ENCODE measurements around the gene ADORA1. TPM values are rescaled to one million over a fixed set of nuclear protein-coding genes. Genes with fewer than 3 reads are reported as not detected.

The ADORA1 gene
- polyA plus RNA-seq, 1 donor (not counting 4 experiments of a cell fraction or from before 2014, with no cell fraction given): 0.09 TPM

DNA sequence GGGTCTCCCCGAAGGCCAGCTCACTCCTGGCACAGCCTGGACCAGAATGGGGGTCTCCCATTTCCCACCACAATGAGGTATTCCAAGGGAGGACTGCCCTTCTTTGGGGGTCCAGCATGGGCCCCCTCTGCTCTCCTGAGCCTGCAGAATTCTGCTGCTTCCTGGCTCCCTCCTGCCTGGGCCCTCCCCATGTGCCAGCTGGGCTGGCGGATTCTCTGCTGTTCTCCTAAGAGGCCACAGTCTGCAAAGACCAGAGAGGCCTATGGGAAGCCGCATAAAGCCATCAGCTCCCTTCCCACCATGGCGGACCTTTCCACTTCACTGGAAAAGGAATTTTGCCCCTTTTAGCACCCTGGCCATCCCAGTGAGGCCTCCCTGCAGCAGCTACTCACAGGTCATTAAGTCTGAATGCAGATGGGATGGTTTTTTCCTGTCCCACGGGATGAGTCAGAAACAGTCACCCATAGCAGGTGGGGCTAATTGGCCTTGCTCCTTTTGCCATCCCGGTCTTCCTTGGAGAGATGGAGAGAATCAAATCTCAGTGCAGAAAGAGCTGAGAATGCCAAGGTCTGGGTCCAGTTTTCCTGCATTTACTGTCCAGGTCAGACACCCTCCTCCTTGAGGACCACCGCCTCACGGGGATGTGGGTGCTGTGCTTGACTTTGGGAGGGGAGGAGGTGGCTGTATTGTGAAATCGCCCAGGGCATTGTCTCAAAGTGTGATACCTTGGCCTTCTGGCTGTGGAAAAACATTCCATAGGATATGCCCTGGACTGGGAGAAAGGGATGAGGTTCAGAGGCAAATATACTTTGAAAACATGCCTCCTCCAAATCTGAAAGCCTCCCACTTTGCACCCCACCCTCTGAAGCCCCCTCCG is 24.9 kb downstream of the ADORA1 start:
- H3K4me1 ChIP-seq (ENCODE audit: control insufficient read depth, extremely low read depth, insufficient read depth, low read length): peaks cover 19% of the 10 kb centered on the region
- H4K20me1 ChIP-seq (ENCODE audit: control insufficient read depth, extremely low read depth, insufficient read depth, low read length): no peaks in the 10 kb centered on the region
- no peaks in the 10 kb centered on the region for H3K36me3 ChIP-seq (ENCODE audit: control insufficient read depth in 2 of 2, extremely low read depth in 1 of 2, insufficient read depth in 2 of 2, low read length in 2 of 2)
- no peak for DNase-seq (ENCODE audit: low read depth, low spot score)
- H3K79me2 ChIP-seq (ENCODE audit: control insufficient read depth, insufficient read depth, low read length): no peaks in the 10 kb centered on the region
- H3K4me2 ChIP-seq (ENCODE audit: control insufficient read depth, extremely low read depth, insufficient read depth, low read depth, low read length): no peak overlapping the region
- no peaks in the 10 kb centered on the region for H3K9me1 ChIP-seq (ENCODE audit: control insufficient read depth, extremely low read depth, insufficient read depth, low read length)
- no peak overlapping the region for H2AFZ ChIP-seq (ENCODE audit: control insufficient read depth, low read length)
- no peak overlapping the region for H3K9ac ChIP-seq (ENCODE audit: control insufficient read depth, extremely low read depth, insufficient read depth, low read length)
- TF ChIP-seq EZH2 (IDR thresholded peaks at IDR 0.05; ENCODE audit: low read length): no peak
- TF ChIP-seq, protein P1, sequence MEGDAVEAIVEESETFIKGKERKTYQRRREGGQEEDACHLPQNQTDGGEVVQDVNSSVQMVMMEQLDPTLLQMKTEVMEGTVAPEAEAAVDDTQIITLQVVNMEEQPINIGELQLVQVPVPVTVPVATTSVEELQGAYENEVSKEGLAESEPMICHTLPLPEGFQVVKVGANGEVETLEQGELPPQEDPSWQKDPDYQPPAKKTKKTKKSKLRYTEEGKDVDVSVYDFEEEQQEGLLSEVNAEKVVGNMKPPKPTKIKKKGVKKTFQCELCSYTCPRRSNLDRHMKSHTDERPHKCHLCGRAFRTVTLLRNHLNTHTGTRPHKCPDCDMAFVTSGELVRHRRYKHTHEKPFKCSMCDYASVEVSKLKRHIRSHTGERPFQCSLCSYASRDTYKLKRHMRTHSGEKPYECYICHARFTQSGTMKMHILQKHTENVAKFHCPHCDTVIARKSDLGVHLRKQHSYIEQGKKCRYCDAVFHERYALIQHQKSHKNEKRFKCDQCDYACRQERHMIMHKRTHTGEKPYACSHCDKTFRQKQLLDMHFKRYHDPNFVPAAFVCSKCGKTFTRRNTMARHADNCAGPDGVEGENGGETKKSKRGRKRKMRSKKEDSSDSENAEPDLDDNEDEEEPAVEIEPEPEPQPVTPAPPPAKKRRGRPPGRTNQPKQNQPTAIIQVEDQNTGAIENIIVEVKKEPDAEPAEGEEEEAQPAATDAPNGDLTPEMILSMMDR (optimal IDR thresholded peaks at IDR 0.05 in 1 of 3, IDR thresholded peaks at IDR 0.05 in 1 of 3, conservative IDR thresholded peaks at IDR 0.05 in 1 of 3; ENCODE audit: extremely low read depth in 1 of 3, insufficient read depth in 2 of 3, low read length in 3 of 3): no peak
- dilution Hi-C loops (cut with MboI; ENCODE audit: extremely low pct_ligation_motif_present, low sequenced_read_pairs): no loop called here
- H3K4me3 ChIP-seq (ENCODE audit: control insufficient read depth in 2 of 3, extremely low read depth in 1 of 3, insufficient read depth in 2 of 3, low read depth in 1 of 3, low read length in 3 of 3): no peak overlapping the region
- H3K9me3 ChIP-seq (ENCODE audit: control insufficient read depth, low read depth, low read length): no peaks in the 10 kb centered on the region
- FAIRE-seq: peak; percentile 34
- H3K27ac ChIP-seq (ENCODE audit: control insufficient read depth, insufficient read depth, low read length): no peak overlapping the region
- H3K27me3 ChIP-seq (ENCODE audit: control insufficient read depth, extremely low read depth, insufficient read depth, low read length): no peaks in the 10 kb centered on the region

DNA sequence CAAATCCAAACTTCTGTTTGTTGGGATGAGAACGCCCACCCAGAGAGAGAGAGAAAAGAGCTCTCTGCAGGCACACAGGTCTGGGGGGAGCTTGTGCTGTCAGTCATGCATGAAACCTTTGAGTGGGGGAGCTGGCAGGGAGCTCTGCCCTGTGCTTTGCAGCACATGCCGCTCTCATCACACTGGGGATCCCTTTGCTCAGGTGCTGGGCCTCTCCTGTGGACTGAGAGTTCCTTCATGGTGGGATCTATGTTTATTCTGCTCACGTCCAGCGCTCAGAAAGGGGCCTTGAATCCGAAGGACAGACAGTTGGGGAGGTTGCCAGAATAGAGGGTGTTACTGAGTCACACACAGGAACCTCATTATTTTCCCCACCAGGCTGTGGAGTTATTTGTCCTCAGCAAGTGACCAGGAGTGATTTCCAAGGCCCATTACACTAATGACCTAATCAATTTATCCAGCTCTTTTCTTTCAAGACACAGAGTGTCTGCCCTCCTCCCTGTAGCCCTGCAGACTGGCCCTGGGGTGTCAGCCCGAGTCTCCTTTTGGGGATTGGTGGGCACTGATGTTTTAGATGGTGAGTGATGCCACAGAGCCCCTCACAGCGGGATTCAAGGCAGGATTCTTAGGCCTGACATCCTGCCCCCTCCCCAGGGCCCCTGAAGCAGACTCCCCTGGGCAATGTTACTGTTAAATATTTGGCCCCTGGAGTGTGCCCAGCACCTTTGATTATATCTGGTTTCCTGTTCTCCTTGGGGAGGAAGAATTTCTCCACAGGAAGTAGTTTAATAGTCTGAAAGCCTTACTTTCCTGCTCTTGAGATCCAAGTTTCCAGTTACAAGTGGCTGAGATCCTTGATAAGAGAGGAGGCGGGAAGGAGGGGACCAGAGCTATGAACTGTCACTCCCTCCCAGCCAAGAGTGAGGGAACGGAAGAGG is 25.8 kb downstream of the ADORA1 start:
- Histone ChIP-seq H3K27ac (ENCODE audit: control insufficient read depth, insufficient read depth, low read length) (no peak overlapping the region), H3K79me2 (ENCODE audit: control insufficient read depth, insufficient read depth, low read length) (no peaks in the 10 kb centered on the region), H3K4me1 (ENCODE audit: control insufficient read depth, extremely low read depth, insufficient read depth, low read length) (peaks cover 19% of the 10 kb centered on the region), H3K9me3 (ENCODE audit: control insufficient read depth, low read depth, low read length) (peaks cover under 1% of the 10 kb centered on the region), H4K20me1 (ENCODE audit: control insufficient read depth, extremely low read depth, insufficient read depth, low read length) (no peaks in the 10 kb centered on the region), H3K9me1 (ENCODE audit: control insufficient read depth, extremely low read depth, insufficient read depth, low read length) (no peaks in the 10 kb centered on the region), H3K4me3 (ENCODE audit: control insufficient read depth in 2 of 3, extremely low read depth in 1 of 3, insufficient read depth in 2 of 3, low read depth in 1 of 3, low read length in 3 of 3) (no peak overlapping the region), H3K27me3 (ENCODE audit: control insufficient read depth, extremely low read depth, insufficient read depth, low read length) (no peaks in the 10 kb centered on the region), H3K36me3 (ENCODE audit: control insufficient read depth in 2 of 2, extremely low read depth in 1 of 2, insufficient read depth in 2 of 2, low read length in 2 of 2) (no peaks in the 10 kb centered on the region), H3K9ac (ENCODE audit: control insufficient read depth, extremely low read depth, insufficient read depth, low read length) (no peak overlapping the region), H3K4me2 (ENCODE audit: control insufficient read depth, extremely low read depth, insufficient read depth, low read depth, low read length) (no peak overlapping the region), H2AFZ (ENCODE audit: control insufficient read depth, low read length) (no peak overlapping the region)
- DNase-seq (ENCODE audit: low read depth, low spot score): no peak
- dilution Hi-C loops (cut with MboI; ENCODE audit: extremely low pct_ligation_motif_present, low sequenced_read_pairs): no loop called here
- no peak for TF ChIP-seq EZH2 (IDR thresholded peaks at IDR 0.05; ENCODE audit: low read length)
- TF ChIP-seq, protein P1 (optimal IDR thresholded peaks at IDR 0.05 in 1 of 3, IDR thresholded peaks at IDR 0.05 in 1 of 3, conservative IDR thresholded peaks at IDR 0.05 in 1 of 3; ENCODE audit: extremely low read depth in 1 of 3, insufficient read depth in 2 of 3, low read length in 3 of 3): no peak
- FAIRE-seq: no peak
